Smooth muscle cell (in vitro differentiated cells): ENCODE measurements around the gene ALS2. TPM values are rescaled to one million over a fixed set of nuclear protein-coding genes. Genes with fewer than 3 reads are reported as not detected.

Experiments
- DNase-seq: peaks from one replicate; lab custom pipeline; 2025; ENCODE audit not compliant: unreplicated experiment; lab: John Stamatoyannopoulos, UW
- H2AFZ ChIP-seq: fragments of 200-600 bp; sonication (generic); 2 replicates; pipeline ENCODE4 v1.6.0; 2016; ENCODE audit warnings: antibody characterized with exemption, low read depth, mild to moderate bottlenecking
- H3F3A ChIP-seq: fragments of 200-600 bp; sonication (generic); 2 replicates; pipeline ENCODE4 v1.6.0; 2017; ENCODE audit warnings: antibody characterized with exemption, low read depth
- H3K27ac ChIP-seq: fragments of 200-600 bp; sonication (generic); 2 replicates; pipeline ENCODE4 v1.5.1; 2016; ENCODE audit warnings: low read depth, mild to moderate bottlenecking
- H3K27me3 ChIP-seq: fragments of 200-600 bp; sonication (generic); 2 replicates; pipeline ENCODE4 v1.6.1; 2016; ENCODE audit warnings: low read depth, mild to moderate bottlenecking
- H3K36me3 ChIP-seq: fragments of 200-600 bp; sonication (generic); 2 replicates; pipeline ENCODE4 v1.5.1; 2016; ENCODE audit warnings: low read depth
- H3K4me1 ChIP-seq: fragments of 200-600 bp; sonication (generic); 2 replicates; pipeline ENCODE4 v1.5.1; 2016; ENCODE audit warnings: low read depth
- H3K4me2 ChIP-seq: fragments of 200-600 bp; sonication (generic); 2 replicates; pipeline ENCODE4 v1.6.0; 2016; ENCODE audit warnings: mild to moderate bottlenecking
- H3K4me3 ChIP-seq: fragments of 200-600 bp; sonication (generic); 2 replicates; pipeline ENCODE4 v1.5.1; 2016; ENCODE audit warnings: mild to moderate bottlenecking
- H3K79me2 ChIP-seq: fragments of 200-600 bp; sonication (generic); 2 replicates; pipeline ENCODE4 v1.6.0; 2016; ENCODE audit warnings: low read depth, mild to moderate bottlenecking
- H3K9ac ChIP-seq: fragments of 200-600 bp; sonication (generic); 2 replicates; pipeline ENCODE4 v1.6.0; 2016; ENCODE audit warnings: low read depth
- H3K9me3 ChIP-seq: fragments of 200-600 bp; sonication (generic); replicated peaks from 2 replicates; pipeline ENCODE4 v1.5.1; 2016; ENCODE audit warnings: low read depth
- H4K20me1 ChIP-seq: fragments of 200-600 bp; sonication (generic); 2 replicates; pipeline ENCODE4 v1.6.0; 2016; ENCODE audit warnings: low read depth
- CTCF ChIP-seq: fragments of 200-600 bp; sonication (generic); IDR thresholded peaks from 2 replicates; pipeline ENCODE4 v1.5.1; 2017; ENCODE audit warnings: borderline replicate concordance, mild to moderate bottlenecking, antibody characterized with exemption; ENCODE audit not compliant: insufficient read depth, poor library complexity, severe bottlenecking
- WGBS: methylation state at CpG from one replicate; pipeline ENCODE4 v1.1.7; 2016; ENCODE audit warnings: low lambda C conversion rate; 5-methylcytosine and 5-hydroxymethylcytosine counted together
- polyA plus RNA-seq: library from polyadenylated mRNA; unstranded; fragments of >200 nt; fragmentation: Nextera tagmentation; extraction: Ambion mirVana; gene quantifications from 2 replicates; pipeline ENCODE4 v1.2.1, GENCODE V29; 2016
- total RNA-seq: library from RNA; depleted of rRNA; stranded (reverse); fragments of >200 nt; gene quantifications from 2 replicates; pipeline ENCODE4 v1.2.3, GENCODE V29; 2014

The ALS2 gene
- total and polyA plus RNA-seq, 2 experiments from 2014 or later, result 11.0 to 24.4 TPM

- Histone ChIP-seq H2AFZ (no peak overlapping the region), H3F3A (peaks cover under 1% of the 10 kb centered on the region)
These were observed 120.3 kb downstream of the ALS2 start for GRCh38 chr2:201660293-201660895.

GRCh38 chr2:201656740-201657139 is 124.0 kb downstream of the ALS2 start:
- Histone ChIP-seq H3K36me3 (no peaks in the 10 kb centered on the region), H3K9ac (no peak overlapping the region), H2AFZ (no peak overlapping the region), H3K79me2 (no peaks in the 10 kb centered on the region), H3K4me2 (no peak overlapping the region), H3K4me1 (no peaks in the 10 kb centered on the region), H3K27ac (no peak overlapping the region), H3K9me3 (no peaks in the 10 kb centered on the region), H4K20me1 (no peaks in the 10 kb centered on the region), H3F3A (peaks cover 5% of the 10 kb centered on the region), H3K4me3 (no peak overlapping the region), H3K27me3 (no peaks in the 10 kb centered on the region)
- no peak for DNase-seq
- WGBS, result 81% methylated on average over 5 of the region's 5 CpGs
- no peak for TF ChIP-seq CTCF

More at GRCh38 chr2:201660293-201660895, 120.3 kb downstream of the ALS2 start:
- no peaks in the 10 kb centered on the region for H3K27me3 ChIP-seq
- no peaks in the 10 kb centered on the region for H3K36me3 ChIP-seq
- WGBS, result 72% methylated on average over 5 of the region's 5 CpGs
- no peaks in the 10 kb centered on the region for H4K20me1 ChIP-seq
- no peaks in the 10 kb centered on the region for H3K9me3 ChIP-seq
- H3K79me2 ChIP-seq, result no peaks in the 10 kb centered on the region
- no peak overlapping the region for H3K9ac ChIP-seq
- H3K27ac ChIP-seq, result no peak overlapping the region
- H3K4me2 ChIP-seq, result no peak overlapping the region
- no peak for DNase-seq
- H3K4me3 ChIP-seq, result no peak overlapping the region
- H3K4me1 ChIP-seq, result no peaks in the 10 kb centered on the region
- TF ChIP-seq CTCF, result no peak

- H3K27ac ChIP-seq, result no peak overlapping the region
- H3K4me2 ChIP-seq, result no peak overlapping the region
- peaks cover 5% of the 10 kb centered on the region for H3F3A ChIP-seq
- H3K9ac ChIP-seq, result no peak overlapping the region
- no peak overlapping the region for H2AFZ ChIP-seq
- no peak for DNase-seq
- H3K9me3 ChIP-seq, result no peaks in the 10 kb centered on the region
- no peaks in the 10 kb centered on the region for H3K36me3 ChIP-seq
- no peak overlapping the region for H3K4me3 ChIP-seq
- no peaks in the 10 kb centered on the region for H3K4me1 ChIP-seq
- no peak for TF ChIP-seq CTCF
- no peaks in the 10 kb centered on the region for H4K20me1 ChIP-seq
- WGBS, result 95% methylated on average over 11 of the region's 11 CpGs
- H3K79me2 ChIP-seq, result no peaks in the 10 kb centered on the region
- H3K27me3 ChIP-seq, result no peaks in the 10 kb centered on the region
These were observed 124.6 kb downstream of the ALS2 start for GRCh38 chr2:201656102-201656501.

GRCh38 chr2:201654616-201655384 is 125.9 kb downstream of the ALS2 start:
- no peak overlapping the region for H3K4me2 ChIP-seq
- no peak for DNase-seq
- TF ChIP-seq CTCF, result no peak

More at GRCh38 chr2:201654616-201655384, 125.9 kb downstream of the ALS2 start:
- Histone ChIP-seq H3K9me3 (no peaks in the 10 kb centered on the region), H4K20me1 (no peaks in the 10 kb centered on the region), H3K27ac (no peak overlapping the region), H3K4me3 (no peak overlapping the region), H3F3A (peaks cover 5% of the 10 kb centered on the region), H3K4me1 (no peaks in the 10 kb centered on the region), H3K36me3 (no peaks in the 10 kb centered on the region), H3K9ac (no peak overlapping the region), H3K79me2 (no peaks in the 10 kb centered on the region), H3K27me3 (no peaks in the 10 kb centered on the region), H2AFZ (no peak overlapping the region)
- 78% methylated on average over 5 of the region's 5 CpGs for WGBS
